Measurements from ENCODE around the gene CYB561D2. TPM values are rescaled to one million over a fixed set of nuclear protein-coding genes. Genes with fewer than 3 reads are reported as not detected.
A peak's percentile ranks its signal among the peaks of the same experiment; 100 is the strongest.

CYB561D2 gene
- total and polyA plus RNA-seq, 2 of the 13 experiments (the other 11 are each of a cell fraction or from before 2014, with no cell fraction given) = 11.1 to 17.2 TPM

DNA sequence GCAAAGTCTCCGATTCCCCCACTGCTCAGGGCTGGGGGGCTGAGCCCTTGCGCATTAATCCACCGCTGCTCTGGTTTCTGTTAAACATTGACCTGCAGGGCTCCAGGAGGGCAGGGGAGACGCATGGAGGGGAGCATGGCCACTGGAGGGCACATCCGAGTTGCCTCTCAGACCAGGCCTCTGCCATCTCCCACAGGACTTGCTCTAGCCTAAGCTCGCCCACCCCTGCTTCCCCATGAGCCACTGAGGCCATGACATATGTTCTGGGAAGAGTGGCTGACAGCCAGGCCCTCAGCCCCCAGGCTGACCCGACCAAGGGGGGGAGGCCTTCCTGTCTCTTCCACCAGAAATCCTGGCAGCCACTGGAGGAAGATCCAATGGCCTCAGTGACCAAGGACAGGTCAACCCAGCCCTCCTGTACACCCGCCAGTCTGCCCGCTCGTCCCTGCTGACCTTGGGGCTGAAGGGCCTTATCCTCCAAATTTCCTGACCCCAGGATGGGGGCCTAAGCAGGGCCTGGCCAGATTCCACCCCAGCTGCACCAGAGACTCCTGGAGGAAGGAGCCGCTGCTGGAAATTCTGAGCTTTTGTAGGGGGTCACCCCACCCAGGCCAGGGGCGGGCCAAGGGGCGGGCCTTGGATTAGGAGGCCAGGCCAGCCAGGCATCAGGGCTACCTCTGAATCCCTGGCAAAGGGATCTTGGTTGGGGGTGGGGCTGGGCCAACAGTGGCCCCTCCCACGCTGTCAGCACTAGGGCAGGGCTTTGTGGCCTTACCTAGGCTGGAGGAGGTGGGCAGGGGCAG lies 47.4 kb upstream of the CYB561D2 start, which contains the start of gene HYAL1 (continued):
- TF ChIP-seq, protein P1, sequence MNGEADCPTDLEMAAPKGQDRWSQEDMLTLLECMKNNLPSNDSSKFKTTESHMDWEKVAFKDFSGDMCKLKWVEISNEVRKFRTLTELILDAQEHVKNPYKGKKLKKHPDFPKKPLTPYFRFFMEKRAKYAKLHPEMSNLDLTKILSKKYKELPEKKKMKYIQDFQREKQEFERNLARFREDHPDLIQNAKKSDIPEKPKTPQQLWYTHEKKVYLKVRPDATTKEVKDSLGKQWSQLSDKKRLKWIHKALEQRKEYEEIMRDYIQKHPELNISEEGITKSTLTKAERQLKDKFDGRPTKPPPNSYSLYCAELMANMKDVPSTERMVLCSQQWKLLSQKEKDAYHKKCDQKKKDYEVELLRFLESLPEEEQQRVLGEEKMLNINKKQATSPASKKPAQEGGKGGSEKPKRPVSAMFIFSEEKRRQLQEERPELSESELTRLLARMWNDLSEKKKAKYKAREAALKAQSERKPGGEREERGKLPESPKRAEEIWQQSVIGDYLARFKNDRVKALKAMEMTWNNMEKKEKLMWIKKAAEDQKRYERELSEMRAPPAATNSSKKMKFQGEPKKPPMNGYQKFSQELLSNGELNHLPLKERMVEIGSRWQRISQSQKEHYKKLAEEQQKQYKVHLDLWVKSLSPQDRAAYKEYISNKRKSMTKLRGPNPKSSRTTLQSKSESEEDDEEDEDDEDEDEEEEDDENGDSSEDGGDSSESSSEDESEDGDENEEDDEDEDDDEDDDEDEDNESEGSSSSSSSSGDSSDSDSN (CRISPR knock-in tag; IDR thresholded peaks at IDR 0.05) = peak; percentile 65
- TF ChIP-seq SMAD1 (CRISPR knock-in tag; IDR thresholded peaks at IDR 0.05; ENCODE audit: borderline replicate concordance, low read depth) (no peak; the same call in 1 of the 2 replicates), ZNF460 (CRISPR knock-in tag; IDR thresholded peaks at IDR 0.05; ENCODE audit: borderline replicate concordance) (peak; percentile 71; the same call in 1 of the 2 replicates), FOSL2 (CRISPR knock-in tag; IDR thresholded peaks at IDR 0.05) (peak; percentile 21), NR1H2 (CRISPR knock-in tag; IDR thresholded peaks at IDR 0.05; ENCODE audit: borderline replicate concordance, low read depth) (no peak), ZKSCAN5 (CRISPR knock-in tag; IDR thresholded peaks at IDR 0.05) (no peak), JUND (CRISPR knock-in tag; IDR thresholded peaks at IDR 0.05) (peak; percentile 65; the same call in 1 of the 2 replicates), ZNF451 (CRISPR knock-in tag; IDR thresholded peaks at IDR 0.05) (no peak), ZNF777 (CRISPR knock-in tag; IDR thresholded peaks at IDR 0.05) (no peak), ZFP62 (CRISPR knock-in tag; IDR thresholded peaks at IDR 0.05) (no peak), ZNF317 (CRISPR knock-in tag; IDR thresholded peaks at IDR 0.05) (peak; percentile 66; the same call in 1 of the 2 replicates), PPARG (CRISPR knock-in tag; conservative IDR thresholded peaks at IDR 0.05) (peak; percentile 64), HDAC1 (CRISPR knock-in tag; IDR thresholded peaks at IDR 0.05) (peak; percentile 83), RCOR2 (CRISPR knock-in tag; IDR thresholded peaks at IDR 0.05) (no peak), SRSF9 (IDR thresholded peaks at IDR 0.05; ENCODE audit: borderline replicate concordance, insufficient read depth, low read depth, low read length, poor library complexity, severe bottlenecking) (no peak), ZNF24 (IDR thresholded peaks at IDR 0.05) (no peak), GPN1 (CRISPR knock-in tag; IDR thresholded peaks at IDR 0.05; ENCODE audit: borderline replicate concordance) (peak; percentile 62; the same call in 1 of the 2 replicates), FLYWCH1 (CRISPR knock-in tag; IDR thresholded peaks at IDR 0.05) (0 out of 2 replicates have a peak, but pooled peaks have one; percentile 78), MIER2 (CRISPR knock-in tag; IDR thresholded peaks at IDR 0.05) (no peak)
- TF ChIP-seq, protein P2, sequence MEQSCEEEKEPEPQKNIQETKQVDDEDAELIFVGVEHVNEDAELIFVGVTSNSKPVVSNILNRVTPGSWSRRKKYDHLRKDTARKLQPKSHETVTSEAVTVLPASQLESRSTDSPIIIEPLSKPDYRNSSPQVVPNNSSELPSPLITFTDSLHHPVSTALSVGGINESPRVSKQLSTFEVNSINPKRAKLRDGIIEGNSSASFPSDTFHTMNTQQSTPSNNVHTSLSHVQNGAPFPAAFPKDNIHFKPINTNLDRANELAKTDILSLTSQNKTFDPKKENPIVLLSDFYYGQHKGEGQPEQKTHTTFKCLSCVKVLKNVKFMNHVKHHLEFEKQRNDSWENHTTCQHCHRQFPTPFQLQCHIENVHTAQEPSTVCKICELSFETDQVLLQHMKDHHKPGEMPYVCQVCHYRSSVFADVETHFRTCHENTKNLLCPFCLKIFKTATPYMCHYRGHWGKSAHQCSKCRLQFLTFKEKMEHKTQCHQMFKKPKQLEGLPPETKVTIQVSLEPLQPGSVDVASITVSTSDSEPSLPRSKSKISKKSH (CRISPR knock-in tag; IDR thresholded peaks at IDR 0.05; ENCODE audit: borderline replicate concordance) = no peak
- TF ChIP-seq, protein P3, sequence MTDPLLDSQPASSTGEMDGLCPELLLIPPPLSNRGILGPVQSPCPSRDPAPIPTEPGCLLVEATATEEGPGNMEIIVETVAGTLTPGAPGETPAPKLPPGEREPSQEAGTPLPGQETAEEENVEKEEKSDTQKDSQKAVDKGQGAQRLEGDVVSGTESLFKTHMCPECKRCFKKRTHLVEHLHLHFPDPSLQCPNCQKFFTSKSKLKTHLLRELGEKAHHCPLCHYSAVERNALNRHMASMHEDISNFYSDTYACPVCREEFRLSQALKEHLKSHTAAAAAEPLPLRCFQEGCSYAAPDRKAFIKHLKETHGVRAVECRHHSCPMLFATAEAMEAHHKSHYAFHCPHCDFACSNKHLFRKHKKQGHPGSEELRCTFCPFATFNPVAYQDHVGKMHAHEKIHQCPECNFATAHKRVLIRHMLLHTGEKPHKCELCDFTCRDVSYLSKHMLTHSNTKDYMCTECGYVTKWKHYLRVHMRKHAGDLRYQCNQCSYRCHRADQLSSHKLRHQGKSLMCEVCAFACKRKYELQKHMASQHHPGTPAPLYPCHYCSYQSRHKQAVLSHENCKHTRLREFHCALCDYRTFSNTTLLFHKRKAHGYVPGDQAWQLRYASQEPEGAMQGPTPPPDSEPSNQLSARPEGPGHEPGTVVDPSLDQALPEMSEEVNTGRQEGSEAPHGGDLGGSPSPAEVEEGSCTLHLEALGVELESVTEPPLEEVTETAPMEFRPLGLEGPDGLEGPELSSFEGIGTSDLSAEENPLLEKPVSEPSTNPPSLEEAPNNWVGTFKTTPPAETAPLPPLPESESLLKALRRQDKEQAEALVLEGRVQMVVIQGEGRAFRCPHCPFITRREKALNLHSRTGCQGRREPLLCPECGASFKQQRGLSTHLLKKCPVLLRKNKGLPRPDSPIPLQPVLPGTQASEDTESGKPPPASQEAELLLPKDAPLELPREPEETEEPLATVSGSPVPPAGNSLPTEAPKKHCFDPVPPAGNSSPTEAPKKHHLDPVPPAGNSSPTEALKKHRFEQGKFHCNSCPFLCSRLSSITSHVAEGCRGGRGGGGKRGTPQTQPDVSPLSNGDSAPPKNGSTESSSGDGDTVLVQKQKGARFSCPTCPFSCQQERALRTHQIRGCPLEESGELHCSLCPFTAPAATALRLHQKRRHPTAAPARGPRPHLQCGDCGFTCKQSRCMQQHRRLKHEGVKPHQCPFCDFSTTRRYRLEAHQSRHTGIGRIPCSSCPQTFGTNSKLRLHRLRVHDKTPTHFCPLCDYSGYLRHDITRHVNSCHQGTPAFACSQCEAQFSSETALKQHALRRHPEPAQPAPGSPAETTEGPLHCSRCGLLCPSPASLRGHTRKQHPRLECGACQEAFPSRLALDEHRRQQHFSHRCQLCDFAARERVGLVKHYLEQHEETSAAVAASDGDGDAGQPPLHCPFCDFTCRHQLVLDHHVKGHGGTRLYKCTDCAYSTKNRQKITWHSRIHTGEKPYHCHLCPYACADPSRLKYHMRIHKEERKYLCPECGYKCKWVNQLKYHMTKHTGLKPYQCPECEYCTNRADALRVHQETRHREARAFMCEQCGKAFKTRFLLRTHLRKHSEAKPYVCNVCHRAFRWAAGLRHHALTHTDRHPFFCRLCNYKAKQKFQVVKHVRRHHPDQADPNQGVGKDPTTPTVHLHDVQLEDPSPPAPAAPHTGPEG (CRISPR knock-in tag; IDR thresholded peaks at IDR 0.05) = no peak
